NCI-H128 (cell line): ENCODE results near the gene GABRA4.

Experiments
- DNase-seq: peaks from one replicate; lab custom pipeline; 2025; ENCODE audit not compliant: unreplicated experiment; lab: John Stamatoyannopoulos, UW

Gene GABRA4

GRCh38 chr4:46993075-46994006, at the start of gene GABRA4:
Gene GABRA4, minus strand, starts transcription at chr4:46993581. Its CDS starts 157 bp downstream, at chr4:46993424.
- no peak for DNase-seq

- DNase-seq: no peak
Observed at GRCh38 chr4:47040828-47041227, 47.4 kb upstream of the GABRA4 start.

DNA sequence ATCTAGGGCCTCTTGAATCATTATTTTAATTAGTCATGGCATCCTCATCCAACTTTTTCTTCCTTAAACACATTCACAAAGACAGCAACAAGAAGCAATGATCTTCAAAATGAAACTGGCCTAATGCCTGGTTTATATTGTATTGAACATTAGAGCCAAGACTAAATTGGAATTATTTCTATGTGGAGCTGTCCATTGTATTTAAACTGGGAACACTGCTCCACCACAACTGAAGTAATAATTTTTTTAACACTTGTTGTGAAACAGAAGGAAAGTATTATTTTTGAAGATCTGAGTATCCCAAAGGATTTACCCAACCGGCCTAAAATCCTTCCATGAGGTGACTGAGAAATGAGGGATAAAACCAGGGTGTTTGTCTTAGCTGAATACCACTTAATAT, 44.9 kb upstream of the GABRA4 start:
- no peak for DNase-seq

GRCh38 chr4:47032405-47033106, 39.2 kb upstream of the GABRA4 start:
- no peak for DNase-seq

GRCh38 chr4:47031751-47032404, 38.5 kb upstream of the GABRA4 start:
- no peak for DNase-seq

GRCh38 chr4:47031011-47031678, 37.8 kb upstream of the GABRA4 start, which contains the start of gene GABRB1:
Gene GABRB1, plus strand, starts transcription at chr4:47031567.
- no peak for DNase-seq

DNA sequence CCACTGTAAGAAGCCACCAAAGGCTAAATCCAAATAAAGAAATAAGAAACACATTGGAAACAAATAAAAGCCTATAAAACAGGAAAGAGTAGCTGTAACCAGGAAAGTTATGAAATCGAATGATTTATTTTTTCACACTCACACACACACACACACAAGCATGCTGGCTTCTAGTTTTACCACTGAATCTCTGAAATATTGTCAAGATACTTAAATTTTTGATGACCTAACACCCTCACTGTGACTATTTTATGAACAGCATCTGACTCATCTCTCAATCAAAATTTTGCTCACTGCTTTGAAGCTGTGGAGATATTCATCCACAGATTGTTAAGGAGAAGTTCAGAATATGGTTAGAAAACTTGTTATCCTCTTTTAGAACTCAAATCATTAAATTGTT, 24.1 kb upstream of the GABRA4 start:
- DNase-seq: no peak

DNA sequence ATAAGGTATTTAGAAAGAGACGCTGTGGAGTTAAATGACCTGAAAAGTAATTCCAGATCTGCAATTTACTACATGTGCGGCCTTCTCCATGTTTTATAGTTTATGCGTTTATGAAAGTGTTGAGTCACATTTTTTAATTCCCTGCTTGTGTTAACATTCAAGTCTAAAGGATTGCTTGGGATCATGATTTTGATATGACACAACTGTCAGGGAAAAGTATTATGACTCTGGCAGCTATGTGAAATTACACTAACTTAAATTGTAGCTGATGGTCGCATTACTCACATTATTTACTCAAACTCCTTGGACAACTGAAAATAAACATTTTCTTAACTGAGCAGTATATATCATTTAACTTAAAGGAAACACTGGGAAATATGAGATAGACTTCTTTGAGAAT, 23.7 kb upstream of the GABRA4 start:
- DNase-seq: no peak

DNA sequence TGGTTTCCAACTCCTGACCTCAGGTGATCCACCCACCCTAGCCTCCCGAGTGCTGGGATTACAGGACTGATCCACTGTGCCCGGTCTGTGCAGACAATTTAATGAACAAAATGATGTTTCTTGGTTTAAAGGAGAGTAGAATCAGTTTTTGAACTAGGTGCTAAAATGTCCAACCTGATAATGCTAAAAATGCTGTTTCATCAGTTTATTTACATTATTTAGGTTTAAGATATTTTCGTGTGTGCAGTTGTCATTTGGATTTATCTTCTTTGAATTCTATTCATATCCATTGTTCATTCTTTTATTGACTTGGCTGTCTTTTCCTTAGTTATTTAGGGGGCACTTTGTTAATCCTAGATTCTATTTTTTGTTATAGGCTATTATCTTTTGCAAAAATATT, 20.0 kb upstream of the GABRA4 start:
- DNase-seq: no peak

DNA sequence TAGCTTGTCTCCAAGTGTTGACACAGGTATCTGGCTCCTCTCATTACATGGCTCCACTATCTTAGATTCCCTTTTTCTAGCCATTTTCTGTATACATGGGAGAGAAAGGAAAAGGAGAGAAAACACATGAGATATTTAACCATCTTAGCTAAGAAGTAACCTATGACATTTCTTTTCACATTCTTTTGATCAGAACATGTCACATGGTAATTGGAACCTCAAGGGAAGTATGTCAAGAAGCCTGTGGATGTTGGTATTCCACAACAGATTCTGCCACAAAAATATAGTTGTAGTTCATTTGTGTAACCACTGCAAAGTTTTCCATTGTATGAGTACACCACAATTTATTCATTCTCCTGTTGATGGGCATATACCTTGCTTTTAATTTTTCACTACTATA, 19.3 kb upstream of the GABRA4 start:
- no peak for DNase-seq

GRCh38 chr4:47010912-47011446, 17.6 kb upstream of the GABRA4 start:
- DNase-seq: no peak

GRCh38 chr4:47010347-47010911, 17.0 kb upstream of the GABRA4 start:
- no peak for DNase-seq

DNA sequence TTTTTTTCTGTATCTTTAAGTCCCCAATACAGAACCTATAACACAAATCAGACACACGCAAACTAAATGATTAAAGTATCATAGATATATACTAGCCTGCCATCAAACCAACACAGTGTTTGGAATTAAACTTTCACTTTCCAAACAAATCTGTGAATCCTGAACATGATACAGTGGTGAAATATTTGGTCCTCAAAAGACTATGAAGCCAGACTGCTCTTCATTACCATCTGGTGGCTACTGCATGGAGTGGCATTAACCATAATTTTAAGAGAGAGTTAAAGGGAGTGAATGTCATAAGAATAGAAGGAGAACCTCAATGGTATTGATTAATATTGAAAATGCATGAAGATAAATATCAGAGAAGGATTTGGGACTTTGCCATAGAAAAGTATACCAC, 9.2 kb upstream of the GABRA4 start:
- DNase-seq: no peak

DNA sequence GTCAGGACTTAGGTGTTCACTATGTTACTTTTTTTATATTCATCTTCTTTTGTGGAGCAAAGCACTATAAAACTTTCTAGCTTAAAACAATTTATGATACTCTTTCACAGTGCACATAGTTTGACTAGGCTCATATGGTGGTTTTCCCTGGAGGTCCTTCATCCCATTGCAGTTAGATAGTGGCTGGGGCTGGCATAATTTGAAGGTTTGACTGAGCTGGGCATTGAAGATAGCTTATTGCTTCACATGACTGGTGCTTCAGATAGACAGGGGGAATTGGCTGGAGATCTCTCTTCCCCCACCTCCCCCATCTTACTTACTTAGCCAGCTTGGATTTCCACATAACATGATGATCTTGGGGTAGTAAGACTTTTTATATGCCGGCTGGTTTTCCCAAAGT, 7.0 kb upstream of the GABRA4 start:
- DNase-seq: no peak

DNA sequence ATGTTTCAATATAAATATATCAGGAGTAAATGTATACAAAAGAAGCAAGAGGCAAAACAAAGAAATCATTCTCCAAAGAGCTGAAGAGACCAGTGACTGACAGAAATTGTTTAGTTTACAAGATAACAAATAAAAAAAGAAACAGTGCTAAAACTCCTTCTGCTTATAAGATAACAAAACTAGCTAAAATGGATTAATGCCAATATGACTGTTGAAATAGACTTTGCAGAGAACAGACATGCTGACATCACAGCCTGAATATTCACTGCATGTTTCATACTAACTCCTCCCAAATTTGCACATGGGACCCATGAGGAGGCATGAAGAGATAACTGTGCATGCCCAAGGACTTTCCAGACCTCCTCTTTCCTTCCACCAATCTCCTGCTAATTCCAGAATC, 6.2 kb upstream of the GABRA4 start:
- DNase-seq: no peak

GRCh38 chr4:46994007-46994405, 625 bp upstream of the GABRA4 start:
- DNase-seq: no peak

DNA sequence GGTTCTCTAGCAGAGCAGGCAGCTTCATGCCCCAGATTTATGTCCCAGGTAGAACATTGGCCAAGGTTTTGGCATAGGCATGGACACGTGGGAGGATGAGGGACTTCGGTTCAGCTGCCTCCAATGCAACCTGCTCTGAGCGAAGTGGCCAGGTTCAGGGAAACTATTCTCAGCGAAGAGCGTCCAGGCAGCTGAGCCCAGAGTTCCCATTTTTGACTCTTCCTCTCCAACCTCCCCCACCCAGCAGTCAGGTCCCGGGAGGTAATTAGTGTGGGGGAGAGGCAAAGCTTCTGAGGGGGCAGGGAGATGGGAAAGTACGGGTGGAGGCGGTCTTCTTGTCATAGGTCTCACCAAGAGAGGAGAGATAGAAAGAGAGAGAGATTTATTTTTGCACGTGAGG, 1.0 kb downstream of the GABRA4 start:
- no peak for DNase-seq

DNA sequence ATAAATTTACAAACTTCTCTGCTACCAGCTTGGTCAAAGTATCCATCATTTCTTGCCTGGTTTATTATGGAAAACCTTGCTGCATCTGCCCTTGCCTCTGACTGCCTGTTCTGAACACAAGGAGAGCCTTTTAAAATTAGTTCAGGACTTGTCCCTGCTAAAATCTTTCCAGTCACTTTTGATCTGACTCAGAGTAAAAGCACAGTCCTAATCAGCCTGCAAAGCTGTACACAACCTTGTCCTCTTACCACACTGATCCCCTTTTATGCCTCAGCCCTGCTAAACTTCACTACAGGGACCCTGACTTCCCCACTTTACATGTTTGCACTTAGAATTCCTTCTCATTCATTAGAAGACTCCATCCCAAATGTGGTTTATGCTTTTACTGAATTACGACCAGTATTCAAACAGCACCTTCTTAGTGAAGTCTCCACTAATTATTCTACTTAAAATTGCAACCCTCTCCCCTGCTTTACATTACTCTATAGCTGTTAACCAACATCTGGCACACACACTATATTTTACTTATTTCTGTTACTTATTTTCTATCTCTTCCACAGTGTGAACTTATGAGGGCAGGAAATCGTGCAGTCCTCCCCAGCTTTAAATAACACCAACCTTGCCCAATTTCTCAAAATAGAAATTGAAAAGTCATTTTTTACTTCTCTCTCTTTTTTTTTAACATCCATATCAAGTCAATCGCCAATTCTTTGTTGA, 6.3 kb downstream of the GABRA4 start:
- DNase-seq: no peak

DNA sequence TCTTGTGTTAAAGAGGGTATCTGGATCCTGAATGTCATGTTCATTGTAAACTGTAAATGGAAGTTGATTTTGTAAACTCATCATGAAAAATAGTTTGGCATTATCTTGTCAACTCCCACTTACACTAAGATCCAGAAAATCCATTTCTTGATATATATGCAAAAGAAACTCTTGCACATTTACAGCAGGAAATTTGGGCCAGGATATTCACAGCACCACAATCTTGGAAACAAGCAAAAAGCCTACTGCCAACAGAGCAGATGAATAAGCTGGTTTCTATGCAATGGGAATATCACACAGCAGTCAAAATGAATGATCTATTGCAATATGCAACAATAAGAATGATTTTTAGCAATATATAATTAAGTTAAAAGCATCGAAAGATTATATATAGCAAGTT, 8.6 kb downstream of the GABRA4 start:
- no peak for DNase-seq

GRCh38 chr4:46980851-46981250, 12.5 kb downstream of the GABRA4 start:
- no peak for DNase-seq
